GM20000 (cell line): ENCODE results near the gene C10orf95.

ENCODE experiments used
- DNase-seq: peaks from one replicate; pipeline ENCODE4 v3.0.0; 2012; ENCODE audit warnings: low spot score
- CTCF ChIP-seq: IDR thresholded peaks from 2 replicates; pipeline ENCODE4 v1.5.1; 2012; ENCODE audit warnings: mild to moderate bottlenecking, control low read depth; ENCODE audit errors: extremely low read depth, missing control alignments

Gene C10orf95

GRCh38 chr10:102431452-102432124 is 19.8 kb downstream of the C10orf95 start:
- DNase-seq: no peak
- no peak for TF ChIP-seq CTCF

- no peak for TF ChIP-seq CTCF
- DNase-seq: no peak
Measured at GRCh38 chr10:102429468-102429867, 21.9 kb downstream of the C10orf95 start.

- TF ChIP-seq CTCF: no peak
- no peak for DNase-seq
Measured at GRCh38 chr10:102426803-102427287, 24.5 kb downstream of the C10orf95 start.

- no peak for TF ChIP-seq CTCF
- no peak for DNase-seq
Measured at GRCh38 chr10:102425444-102425843, 25.9 kb downstream of the C10orf95 start.

GRCh38 chr10:102424916-102425315 is 26.4 kb downstream of the C10orf95 start:
- TF ChIP-seq CTCF: no peak

GRCh38 chr10:102424145-102424544 is 27.2 kb downstream of the C10orf95 start:
- no peak for DNase-seq
- TF ChIP-seq CTCF: no peak

More at GRCh38 chr10:102424916-102425315, 26.4 kb downstream of the C10orf95 start:
- no peak for DNase-seq

GRCh38 chr10:102423372-102423968 is 27.9 kb downstream of the C10orf95 start:
- no peak for DNase-seq
- TF ChIP-seq CTCF: no peak
